ENCODE measurements around the gene LAMA2. TPM values are rescaled to one million over a fixed set of nuclear protein-coding genes. Genes with fewer than 3 reads are reported as not detected.

LAMA2 gene
- total and polyA plus RNA-seq, 7 donors: 0.46 to 131 (median 59.6) TPM

DNA sequence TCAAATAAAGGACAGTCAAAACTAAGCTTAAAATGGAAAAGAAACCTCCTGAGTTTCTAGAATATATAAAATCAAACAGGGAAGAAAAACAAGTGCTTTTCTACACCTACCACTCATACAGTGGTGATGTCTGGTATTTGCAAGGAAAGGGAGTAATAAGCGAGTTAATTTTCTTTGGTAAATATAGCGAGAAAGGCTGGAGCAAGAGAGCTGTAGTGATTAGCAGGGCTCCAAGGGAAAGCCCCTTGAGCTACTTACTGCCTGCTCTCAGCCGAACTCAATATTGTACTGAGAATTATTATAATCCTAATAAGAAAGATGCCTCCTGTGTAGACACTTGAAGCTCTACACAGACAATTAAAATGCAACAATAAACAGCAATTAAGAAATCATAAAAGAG is 296.3 kb downstream of the LAMA2 start:
- no peaks in the 10 kb centered on the region for H3K27me3 ChIP-seq
- DNase-seq: no peak
- TF ChIP-seq EP300 (IDR thresholded peaks at IDR 0.05) (no peak), POLR2A (IDR thresholded peaks at IDR 0.05) (no peak), POLR2AphosphoS5 (IDR thresholded peaks at IDR 0.05) (no peak)
- TF ChIP-seq, protein P1, sequence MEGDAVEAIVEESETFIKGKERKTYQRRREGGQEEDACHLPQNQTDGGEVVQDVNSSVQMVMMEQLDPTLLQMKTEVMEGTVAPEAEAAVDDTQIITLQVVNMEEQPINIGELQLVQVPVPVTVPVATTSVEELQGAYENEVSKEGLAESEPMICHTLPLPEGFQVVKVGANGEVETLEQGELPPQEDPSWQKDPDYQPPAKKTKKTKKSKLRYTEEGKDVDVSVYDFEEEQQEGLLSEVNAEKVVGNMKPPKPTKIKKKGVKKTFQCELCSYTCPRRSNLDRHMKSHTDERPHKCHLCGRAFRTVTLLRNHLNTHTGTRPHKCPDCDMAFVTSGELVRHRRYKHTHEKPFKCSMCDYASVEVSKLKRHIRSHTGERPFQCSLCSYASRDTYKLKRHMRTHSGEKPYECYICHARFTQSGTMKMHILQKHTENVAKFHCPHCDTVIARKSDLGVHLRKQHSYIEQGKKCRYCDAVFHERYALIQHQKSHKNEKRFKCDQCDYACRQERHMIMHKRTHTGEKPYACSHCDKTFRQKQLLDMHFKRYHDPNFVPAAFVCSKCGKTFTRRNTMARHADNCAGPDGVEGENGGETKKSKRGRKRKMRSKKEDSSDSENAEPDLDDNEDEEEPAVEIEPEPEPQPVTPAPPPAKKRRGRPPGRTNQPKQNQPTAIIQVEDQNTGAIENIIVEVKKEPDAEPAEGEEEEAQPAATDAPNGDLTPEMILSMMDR (IDR thresholded peaks at IDR 0.05): no peak
- no peaks in the 10 kb centered on the region for H3K9me3 ChIP-seq
- no peaks in the 10 kb centered on the region for H3K36me3 ChIP-seq
- H3K4me1 ChIP-seq: no peaks in the 10 kb centered on the region
- 82 to 83% methylated on average over 3 of the region's 3 CpGs for WGBS, 2 donors
- H3K27ac ChIP-seq: no peak overlapping the region
- intact Hi-C loops (cut with DNase I): no loop called here
- H3K4me3 ChIP-seq: no peak overlapping the region

DNA sequence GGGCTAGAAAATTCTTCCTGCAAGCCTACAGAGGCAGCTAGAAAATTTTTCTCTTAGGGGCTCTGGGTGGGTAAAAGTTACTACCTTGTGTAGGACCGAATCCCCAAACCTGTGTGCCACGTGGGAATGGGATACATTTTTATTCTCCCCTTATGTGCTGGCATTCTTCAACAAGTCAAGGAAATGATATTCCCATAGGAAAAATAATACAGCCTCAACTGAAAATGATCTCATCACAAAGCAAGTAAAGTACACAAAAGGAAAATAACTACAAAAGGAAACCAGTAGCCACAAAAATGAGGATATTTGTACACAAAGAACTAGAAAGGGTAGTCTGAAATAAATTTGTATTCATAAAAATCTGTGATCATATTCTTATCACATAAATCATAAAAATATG is 298.1 kb downstream of the LAMA2 start:
- intact Hi-C loops (cut with DNase I): no loop called here
- Histone ChIP-seq H3K27me3 (no peaks in the 10 kb centered on the region), H3K27ac (no peak overlapping the region), H3K36me3 (no peaks in the 10 kb centered on the region), H3K9me3 (no peaks in the 10 kb centered on the region), H3K4me3 (no peak overlapping the region), H3K4me1 (no peaks in the 10 kb centered on the region)
- whole genome bisulfite sequencing, 2 donors: 76 to 94% methylated on average over 2 of the region's 2 CpGs
- DNase-seq: no peak
- no peak for TF ChIP-seq POLR2A (IDR thresholded peaks at IDR 0.05)
- TF ChIP-seq, protein P1 (IDR thresholded peaks at IDR 0.05): no peak
- TF ChIP-seq EP300 (IDR thresholded peaks at IDR 0.05): no peak
- no peak for TF ChIP-seq POLR2AphosphoS5 (IDR thresholded peaks at IDR 0.05)

DNA sequence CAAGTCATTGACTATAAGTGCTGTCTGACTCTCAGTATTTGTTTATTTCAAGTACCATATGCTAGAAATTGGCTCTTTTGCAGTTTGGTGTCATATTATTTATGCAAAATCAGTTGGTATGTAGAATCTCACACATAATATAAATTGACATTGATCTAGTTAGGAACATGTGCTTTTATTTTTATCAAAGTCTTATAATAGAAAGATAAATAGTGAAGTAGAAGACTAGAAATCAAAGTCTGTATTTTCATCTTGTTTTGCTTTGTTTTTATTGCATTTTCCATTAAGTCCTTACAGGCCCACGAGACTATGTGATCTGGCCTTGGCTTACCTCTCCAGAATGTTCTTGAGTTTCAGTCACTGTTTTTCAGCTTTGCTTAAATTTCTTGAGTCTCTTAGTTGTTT is 300.3 kb downstream of the LAMA2 start:
- intact Hi-C loops (cut with DNase I): no loop called here
- DNase-seq: no peak
- H3K27me3 ChIP-seq: no peaks in the 10 kb centered on the region
- no peak for TF ChIP-seq POLR2AphosphoS5 (IDR thresholded peaks at IDR 0.05)
- TF ChIP-seq, protein P1 (IDR thresholded peaks at IDR 0.05): no peak
- TF ChIP-seq EP300 (IDR thresholded peaks at IDR 0.05): no peak
- TF ChIP-seq POLR2A (IDR thresholded peaks at IDR 0.05): no peak
- H3K36me3 ChIP-seq: no peaks in the 10 kb centered on the region
- WGBS, 2 donors: 66 to 71% methylated on average over 1 of the region's 1 CpG
- no peak overlapping the region for H3K4me3 ChIP-seq
- no peak overlapping the region for H3K27ac ChIP-seq
- no peaks in the 10 kb centered on the region for H3K9me3 ChIP-seq
- H3K4me1 ChIP-seq: no peaks in the 10 kb centered on the region

DNA sequence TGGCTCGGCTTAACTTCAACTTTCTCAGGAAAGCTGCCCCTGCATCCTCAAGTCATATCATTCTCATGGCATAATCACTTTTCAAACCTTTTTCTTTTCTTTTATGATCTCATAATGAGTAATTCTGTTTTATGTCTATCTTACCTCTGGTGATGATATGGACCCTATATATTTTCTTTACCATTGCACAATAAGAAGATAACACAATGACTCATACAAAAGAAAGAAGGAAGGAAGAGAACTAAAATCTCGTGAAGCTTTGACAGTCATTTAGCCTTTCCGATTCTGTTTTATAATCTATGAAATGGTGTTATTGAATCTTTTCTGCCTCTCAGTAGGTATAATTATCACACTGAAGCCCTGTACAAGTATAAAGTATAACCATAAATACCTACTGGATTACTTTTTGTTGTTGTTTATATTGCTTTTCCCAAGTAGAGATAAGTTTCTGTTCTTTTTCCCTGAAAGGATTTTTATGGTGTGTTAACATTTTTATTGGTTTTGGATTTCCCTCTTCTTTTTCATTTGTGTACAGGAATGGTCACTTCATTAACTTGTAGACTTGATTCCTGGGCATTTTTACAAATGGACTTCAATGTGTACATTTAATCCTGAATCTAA is 300.9 kb downstream of the LAMA2 start:
- intact Hi-C loops (cut with DNase I): no loop called here
- no peak for DNase-seq
- 24 to 70% methylated on average over 3 of the region's 3 CpGs for WGBS, 2 donors

DNA sequence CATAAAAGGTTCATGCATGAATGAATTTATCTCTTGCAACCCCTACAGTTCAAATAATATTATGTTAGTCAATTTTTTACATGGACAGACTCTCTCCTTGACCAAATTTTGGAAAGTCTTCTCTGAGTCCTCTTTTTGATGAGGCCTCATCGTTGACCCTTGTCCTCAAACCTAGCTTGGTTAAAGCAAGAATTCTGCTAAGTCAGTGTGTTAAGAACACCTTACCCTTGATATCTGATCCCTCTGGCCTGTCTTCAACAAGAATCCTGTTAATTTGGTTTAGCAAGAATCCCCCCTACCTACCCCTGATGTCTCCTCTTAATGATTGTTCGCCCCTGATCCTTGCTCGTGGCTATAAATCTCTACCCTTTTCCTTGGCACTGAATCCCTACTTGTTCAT is 301.4 kb downstream of the LAMA2 start:
- H3K27me3 ChIP-seq: no peaks in the 10 kb centered on the region
- no peaks in the 10 kb centered on the region for H3K4me1 ChIP-seq
- TF ChIP-seq EP300 (IDR thresholded peaks at IDR 0.05) (no peak), POLR2A (IDR thresholded peaks at IDR 0.05) (no peak), POLR2AphosphoS5 (IDR thresholded peaks at IDR 0.05) (no peak)
- TF ChIP-seq, protein P1 (IDR thresholded peaks at IDR 0.05): no peak
- no peaks in the 10 kb centered on the region for H3K9me3 ChIP-seq
- no peak overlapping the region for H3K27ac ChIP-seq
- intact Hi-C loops (cut with DNase I): no loop called here
- no peaks in the 10 kb centered on the region for H3K36me3 ChIP-seq
- no peak for DNase-seq
- 79 to 82% methylated on average over 3 of the region's 3 CpGs for WGBS, 2 donors
- no peak overlapping the region for H3K4me3 ChIP-seq

More for the DNA sequence above, 300.9 kb downstream of the LAMA2 start:
- no peak overlapping the region for H3K27ac ChIP-seq
- TF ChIP-seq EP300 (IDR thresholded peaks at IDR 0.05): no peak
- H3K9me3 ChIP-seq: no peaks in the 10 kb centered on the region
- H3K4me3 ChIP-seq: no peak overlapping the region
- no peaks in the 10 kb centered on the region for H3K27me3 ChIP-seq
- no peaks in the 10 kb centered on the region for H3K36me3 ChIP-seq
- H3K4me1 ChIP-seq: no peaks in the 10 kb centered on the region

Data from sigmoid colon (tissue), 7 donors.